ENCODE results near the gene CPVL. TPM values are rescaled to one million over a fixed set of nuclear protein-coding genes. Genes with fewer than 3 reads are reported as not detected.

CPVL gene
- total RNA-seq, 2 donors from 2014 or later: 2.7 to 11.8 TPM

DNA sequence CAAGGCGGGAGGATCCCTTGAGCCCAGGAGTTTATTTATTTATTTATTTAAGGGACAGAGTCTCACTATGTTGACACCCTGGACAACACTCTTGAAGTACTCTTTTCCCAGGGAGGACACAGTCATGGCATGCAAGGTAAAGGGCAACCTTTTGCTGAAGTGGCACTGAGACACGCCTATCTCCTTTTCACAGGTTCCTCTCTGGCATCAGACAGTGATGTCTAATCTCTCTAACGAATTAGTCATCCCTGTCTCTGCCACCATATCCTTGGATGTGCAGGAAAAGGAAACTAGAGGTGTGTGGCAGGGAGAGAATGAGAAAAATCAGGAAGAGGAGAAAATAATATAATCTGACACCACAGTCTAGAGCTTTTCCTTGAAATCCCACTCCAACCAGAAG, 19.5 kb downstream of the CPVL start:
- no peak for TF ChIP-seq CTCF (IDR thresholded peaks at IDR 0.05)
- H3K4me3 ChIP-seq: no peak overlapping the region
- no peaks in the 10 kb centered on the region for H3K27me3 ChIP-seq
- peaks cover 0 to 3% of the 10 kb centered on the region in 2 donors for H3K4me1 ChIP-seq
- no peaks in the 10 kb centered on the region for H3K9me3 ChIP-seq
- no peaks in the 10 kb centered on the region for H3K36me3 ChIP-seq
- H3K27ac ChIP-seq: no peak overlapping the region
- no peak for DNase-seq (ENCODE audit: low spot score)

DNA sequence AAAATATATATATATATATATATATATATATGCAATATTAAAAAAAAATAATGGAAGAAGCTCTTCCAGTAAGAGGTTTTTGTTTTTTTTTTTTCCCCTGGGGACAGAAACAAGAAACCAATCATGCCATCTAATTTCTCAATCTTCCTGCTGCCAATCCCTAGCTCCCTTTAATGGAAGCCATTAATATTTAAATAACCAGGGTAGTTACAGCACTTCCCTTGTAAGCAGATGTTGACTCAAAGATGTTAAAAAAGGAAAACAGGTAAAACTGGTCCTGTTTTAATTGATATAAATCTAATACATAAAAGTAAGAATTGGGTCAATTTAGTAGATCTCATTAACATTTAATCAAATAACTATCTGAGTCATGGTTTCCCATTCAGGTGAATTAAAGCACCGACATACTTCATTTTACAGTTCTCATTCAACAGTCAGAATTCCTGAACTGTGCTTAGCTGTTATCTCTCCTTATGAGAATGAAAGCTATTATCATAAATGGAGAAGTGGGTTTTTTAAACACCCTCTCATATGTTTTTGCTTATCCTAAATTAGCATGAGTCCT, 22.6 kb downstream of the CPVL start:
- H3K27me3 ChIP-seq: no peaks in the 10 kb centered on the region

DNA sequence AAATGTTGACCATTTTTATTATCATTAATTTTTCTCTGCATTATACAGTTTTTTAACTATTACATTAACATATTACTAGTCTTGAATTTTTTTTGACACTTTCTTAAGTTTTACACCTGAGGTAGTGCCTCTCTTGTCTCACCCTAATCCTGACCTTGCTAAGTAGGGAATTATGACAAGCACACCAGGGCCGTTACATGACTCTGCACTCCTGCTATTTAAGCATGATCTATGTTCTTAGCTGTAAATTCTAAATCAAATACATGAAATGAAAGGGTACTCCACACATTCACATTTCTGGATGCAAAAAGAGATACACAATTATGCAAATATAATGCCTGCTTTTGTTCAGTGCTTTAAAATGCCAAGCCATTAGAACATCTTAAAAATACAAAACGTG, 23.6 kb downstream of the CPVL start:
- DNase-seq (ENCODE audit: low spot score): no peak
- H3K27ac ChIP-seq: no peak overlapping the region
- TF ChIP-seq CTCF (IDR thresholded peaks at IDR 0.05): no peak
- H3K4me1 ChIP-seq: peaks cover 0 to 4% of the 10 kb centered on the region in 2 donors
- no peak overlapping the region for H3K4me3 ChIP-seq
- H3K27me3 ChIP-seq: no peaks in the 10 kb centered on the region
- H3K9me3 ChIP-seq: no peaks in the 10 kb centered on the region
- H3K36me3 ChIP-seq: no peaks in the 10 kb centered on the region

More for the DNA sequence above, 22.6 kb downstream of the CPVL start:
- Histone ChIP-seq H3K4me3 (no peak overlapping the region), H3K36me3 (no peaks in the 10 kb centered on the region), H3K27ac (no peak overlapping the region), H3K4me1 (peaks cover 0 to 4% of the 10 kb centered on the region in 2 donors), H3K9me3 (no peaks in the 10 kb centered on the region)
- TF ChIP-seq CTCF (IDR thresholded peaks at IDR 0.05): no peak
- no peak for DNase-seq (ENCODE audit: low spot score)

- no peak overlapping the region for H3K4me3 ChIP-seq
- H3K4me1 ChIP-seq: peaks cover 0 to 4% of the 10 kb centered on the region in 2 donors
- no peaks in the 10 kb centered on the region for H3K27me3 ChIP-seq
- DNase-seq (ENCODE audit: low spot score): no peak
- TF ChIP-seq CTCF (IDR thresholded peaks at IDR 0.05): no peak
- no peaks in the 10 kb centered on the region for H3K36me3 ChIP-seq
- H3K9me3 ChIP-seq: no peaks in the 10 kb centered on the region
- no peak overlapping the region for H3K27ac ChIP-seq
Measured at GRCh38 chr7:29122081-29122480, 24.3 kb downstream of the CPVL start.

GRCh38 chr7:29120955-29121354, 25.4 kb downstream of the CPVL start:
- no peak for DNase-seq (ENCODE audit: low spot score)
- Histone ChIP-seq H3K4me1 (peaks cover 0 to 4% of the 10 kb centered on the region in 2 donors), H3K4me3 (no peak overlapping the region), H3K27me3 (no peaks in the 10 kb centered on the region), H3K27ac (no peak overlapping the region), H3K36me3 (no peaks in the 10 kb centered on the region), H3K9me3 (no peaks in the 10 kb centered on the region)
- TF ChIP-seq CTCF (IDR thresholded peaks at IDR 0.05): no peak

DNA sequence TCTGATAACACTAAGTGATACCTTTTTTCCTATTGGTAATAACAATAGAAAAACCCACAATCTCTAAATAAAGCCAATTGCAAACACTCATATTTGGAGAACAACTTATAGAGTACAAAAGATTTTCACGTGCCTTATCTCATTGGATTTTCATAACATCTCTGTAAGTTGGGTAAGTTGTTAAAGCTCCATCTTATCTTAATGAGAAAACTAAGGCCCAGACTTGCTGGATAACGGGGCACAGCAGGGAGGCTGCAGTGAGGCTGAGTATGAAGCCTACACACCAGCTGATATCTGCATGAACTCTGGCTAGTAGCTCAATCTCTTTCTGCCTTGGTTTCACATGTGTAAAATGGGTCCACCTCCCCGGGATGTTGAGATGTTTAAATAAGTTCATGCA, 26.8 kb downstream of the CPVL start:
- no peak overlapping the region for H3K27ac ChIP-seq
- no peaks in the 10 kb centered on the region for H3K27me3 ChIP-seq
- H3K9me3 ChIP-seq: no peaks in the 10 kb centered on the region
- no peak for TF ChIP-seq CTCF (IDR thresholded peaks at IDR 0.05)
- peaks cover 0 to 4% of the 10 kb centered on the region in 2 donors for H3K4me1 ChIP-seq
- H3K4me3 ChIP-seq: no peak overlapping the region
- no peaks in the 10 kb centered on the region for H3K36me3 ChIP-seq
- DNase-seq (ENCODE audit: low spot score): no peak

Measured in right atrium auricular region (tissue), 2 donors.